GM12865 (cell line): ENCODE results near the gene EIF2AK2.

Source experiments
- DNase-seq: peaks from one replicate; pipeline ENCODE4 v3.0.0; 2010; ENCODE audit warnings: low read depth
- H3K4me3 ChIP-seq: 2 replicates; pipeline ENCODE4 v1.5.1; 2011; ENCODE audit warnings: mild to moderate bottlenecking, low read depth, low read length, control low read depth
- TF ChIP-seq, protein P1 (sequence below): IDR thresholded peaks from 2 replicates; pipeline ENCODE4 v1.5.1; 2011; ENCODE audit warnings: low read length, control low read depth, low read depth, inconsistent platforms; ENCODE audit not compliant: insufficient read depth; ENCODE audit errors: missing control alignments

EIF2AK2 gene

DNA sequence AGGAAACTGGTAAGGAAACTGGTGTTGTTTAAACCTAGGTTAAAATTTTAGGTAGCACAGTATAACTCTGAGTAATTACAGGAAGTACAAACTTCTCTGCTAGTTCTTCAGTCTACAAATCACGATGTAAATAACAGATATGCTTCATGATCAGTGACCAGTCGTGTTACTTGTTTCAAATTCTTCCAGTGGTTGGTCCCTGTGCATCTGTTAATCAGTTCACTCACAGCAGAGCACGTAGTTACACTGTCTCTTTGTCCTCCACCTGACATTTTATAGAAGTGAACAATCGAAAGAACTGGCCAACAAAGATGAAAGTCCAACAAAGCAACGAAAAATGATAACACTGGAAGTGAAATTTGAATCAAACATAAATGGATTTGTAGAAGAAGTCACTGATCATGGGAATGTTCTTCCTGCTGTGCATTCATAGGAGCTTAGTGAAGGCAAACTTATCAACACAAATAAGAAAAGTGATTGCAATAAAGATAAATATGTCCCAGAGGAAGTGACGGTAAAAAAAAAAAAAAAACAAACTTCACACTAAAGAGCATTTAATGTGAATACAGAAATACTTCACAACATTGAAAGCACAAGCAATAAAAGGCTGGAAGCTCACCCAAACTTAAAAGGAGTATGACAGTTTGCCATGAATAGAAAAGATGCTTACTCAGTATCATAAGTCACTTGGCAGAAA, 7.0 kb downstream of the EIF2AK2 start:
- DNase-seq = no peak
- TF ChIP-seq, protein P1, sequence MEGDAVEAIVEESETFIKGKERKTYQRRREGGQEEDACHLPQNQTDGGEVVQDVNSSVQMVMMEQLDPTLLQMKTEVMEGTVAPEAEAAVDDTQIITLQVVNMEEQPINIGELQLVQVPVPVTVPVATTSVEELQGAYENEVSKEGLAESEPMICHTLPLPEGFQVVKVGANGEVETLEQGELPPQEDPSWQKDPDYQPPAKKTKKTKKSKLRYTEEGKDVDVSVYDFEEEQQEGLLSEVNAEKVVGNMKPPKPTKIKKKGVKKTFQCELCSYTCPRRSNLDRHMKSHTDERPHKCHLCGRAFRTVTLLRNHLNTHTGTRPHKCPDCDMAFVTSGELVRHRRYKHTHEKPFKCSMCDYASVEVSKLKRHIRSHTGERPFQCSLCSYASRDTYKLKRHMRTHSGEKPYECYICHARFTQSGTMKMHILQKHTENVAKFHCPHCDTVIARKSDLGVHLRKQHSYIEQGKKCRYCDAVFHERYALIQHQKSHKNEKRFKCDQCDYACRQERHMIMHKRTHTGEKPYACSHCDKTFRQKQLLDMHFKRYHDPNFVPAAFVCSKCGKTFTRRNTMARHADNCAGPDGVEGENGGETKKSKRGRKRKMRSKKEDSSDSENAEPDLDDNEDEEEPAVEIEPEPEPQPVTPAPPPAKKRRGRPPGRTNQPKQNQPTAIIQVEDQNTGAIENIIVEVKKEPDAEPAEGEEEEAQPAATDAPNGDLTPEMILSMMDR = no peak
- no peak overlapping the region for H3K4me3 ChIP-seq

DNA sequence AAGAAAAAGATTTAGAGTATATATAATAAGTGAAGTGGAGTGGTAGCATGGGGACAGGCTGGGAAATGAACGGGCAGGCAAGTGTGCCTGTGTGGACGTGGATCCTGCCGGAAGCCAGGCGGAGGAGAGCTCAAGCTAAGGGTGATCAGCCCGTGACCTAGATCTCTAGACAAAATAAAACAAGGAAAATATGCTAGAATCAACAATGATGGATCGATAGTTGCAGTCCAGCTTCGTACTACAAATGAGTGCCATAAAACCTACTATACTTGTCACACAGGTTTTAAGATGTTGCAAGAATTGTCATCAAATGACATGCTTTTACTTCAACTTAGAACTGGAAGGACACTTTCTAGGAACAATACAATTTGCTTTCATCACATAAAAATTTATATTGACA, 8.5 kb downstream of the EIF2AK2 start:
- TF ChIP-seq, protein P1 = no peak
- no peak overlapping the region for H3K4me3 ChIP-seq
- no peak for DNase-seq

DNA sequence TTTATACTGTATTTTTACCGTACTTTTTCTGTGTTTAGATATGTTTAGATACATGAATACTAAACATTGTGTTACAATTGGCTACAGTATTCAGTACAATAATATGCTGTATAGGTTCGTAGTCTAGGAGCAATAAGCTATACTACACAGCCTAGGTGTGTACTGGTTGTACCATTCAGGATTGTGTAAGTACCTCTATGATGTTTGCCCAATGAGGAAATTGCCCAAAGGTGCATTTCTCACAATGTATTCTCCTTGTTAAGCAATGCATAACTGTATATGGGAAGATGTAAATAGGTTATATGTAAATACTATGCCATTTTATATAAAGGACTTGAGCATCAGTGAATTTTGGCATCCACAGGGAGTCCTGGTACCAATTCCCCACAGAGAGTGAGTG, 10.7 kb downstream of the EIF2AK2 start:
- H3K4me3 ChIP-seq = no peak overlapping the region
- TF ChIP-seq, protein P1 = no peak
- DNase-seq = no peak

DNA sequence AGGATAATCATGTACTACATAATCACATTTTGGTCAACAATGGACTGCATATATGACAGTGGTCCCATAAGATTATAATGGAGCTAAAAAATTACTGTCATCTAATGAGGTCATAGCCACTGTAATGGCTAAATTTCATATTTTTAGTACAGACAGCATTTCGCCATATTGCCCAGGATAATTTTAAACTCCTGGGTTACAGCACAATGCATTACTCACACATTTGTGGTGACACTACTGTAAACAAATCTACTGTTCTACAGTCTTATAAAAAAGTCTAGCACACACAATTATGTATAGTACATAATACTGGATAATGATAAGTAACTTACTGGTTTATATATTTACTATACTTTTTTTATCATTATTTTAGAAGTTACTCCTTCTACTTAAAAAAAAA, 12.8 kb downstream of the EIF2AK2 start:
- H3K4me3 ChIP-seq = no peak overlapping the region
- DNase-seq = no peak
- TF ChIP-seq, protein P1 = no peak

DNA sequence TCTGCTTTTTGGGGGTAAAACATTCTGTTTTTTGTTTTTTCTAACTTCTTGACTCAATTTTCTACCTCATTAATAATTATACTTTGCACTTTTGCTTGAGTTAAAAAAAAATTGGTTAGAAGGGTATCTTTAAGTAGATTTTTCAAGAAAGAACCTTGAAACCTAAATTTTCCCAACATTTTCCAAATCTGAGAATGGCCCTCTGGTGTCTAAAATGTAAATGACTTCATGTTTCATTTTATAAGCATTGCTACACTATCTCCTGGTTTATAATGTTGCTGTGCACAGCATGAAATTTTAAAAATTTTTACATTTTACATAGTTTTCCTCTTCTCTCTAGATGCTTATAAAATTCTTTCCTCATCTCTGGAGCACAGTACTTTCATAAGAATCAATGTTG, 14.2 kb downstream of the EIF2AK2 start:
- TF ChIP-seq, protein P1 = no peak

DNA sequence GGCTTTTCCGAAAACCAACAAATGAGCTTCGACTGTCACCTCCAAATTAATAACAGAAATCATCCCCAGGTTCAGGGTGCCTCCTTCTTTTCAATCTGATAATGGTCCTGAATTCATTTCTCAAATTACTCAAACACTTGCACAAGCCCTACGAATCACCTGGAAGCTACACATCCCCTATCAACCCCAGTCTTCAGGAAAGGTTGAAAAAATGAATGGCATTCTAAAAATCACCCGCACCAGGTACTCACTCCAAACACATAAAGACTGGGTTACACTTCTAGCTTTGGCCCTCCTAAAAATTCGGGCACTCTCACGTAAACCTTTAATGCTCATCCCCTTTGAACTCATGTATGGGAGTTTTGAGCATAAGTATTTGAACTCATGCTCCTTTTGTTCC, 23.9 kb downstream of the EIF2AK2 start:
- TF ChIP-seq, protein P1 = no peak
- no peak overlapping the region for H3K4me3 ChIP-seq
- DNase-seq = no peak

More for the DNA sequence above, 14.2 kb downstream of the EIF2AK2 start:
- DNase-seq = no peak
- no peak overlapping the region for H3K4me3 ChIP-seq

DNA sequence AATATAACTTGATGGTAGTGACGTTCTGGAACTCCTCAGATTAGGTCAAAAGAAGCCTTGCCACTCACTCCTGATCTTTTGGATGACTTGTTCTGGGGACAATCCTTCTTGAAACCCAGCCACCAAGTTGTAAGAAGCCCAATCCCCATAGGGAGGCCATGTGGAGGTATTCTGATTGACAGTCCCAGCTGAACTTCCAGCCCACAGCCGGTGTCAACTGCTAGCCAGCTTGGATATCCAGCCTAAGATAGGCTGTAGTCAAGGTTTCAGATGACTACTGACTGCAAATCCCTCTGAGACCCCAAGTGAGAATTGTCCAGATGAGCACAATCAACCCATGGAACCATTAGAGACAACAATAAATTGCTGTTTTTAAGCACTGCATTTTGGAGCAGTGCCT, 31.4 kb downstream of the EIF2AK2 start:
- TF ChIP-seq, protein P1 = no peak
- H3K4me3 ChIP-seq = no peak overlapping the region
- no peak for DNase-seq
